ENCODE results near the gene C11orf71.

DNA sequence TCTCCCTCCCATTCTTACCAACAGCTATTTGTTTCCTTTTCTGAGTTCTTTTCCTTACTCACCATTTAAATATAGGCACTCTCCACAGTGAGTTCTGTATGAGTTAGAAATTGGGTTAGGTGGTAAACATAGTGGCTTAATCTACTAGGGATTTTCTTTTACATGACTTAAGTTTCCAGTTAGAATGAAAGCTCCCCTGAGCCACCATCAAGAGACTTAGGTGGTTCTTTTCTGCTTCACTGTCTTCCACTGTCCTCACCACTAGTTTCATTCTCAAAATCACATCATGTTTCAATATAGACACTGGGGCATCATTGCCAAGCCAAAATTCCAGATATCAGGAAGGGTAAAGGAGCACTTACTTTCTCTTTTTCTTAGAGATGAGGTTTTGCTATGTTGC, 30.0 kb upstream of the C11orf71 start:
- TF ChIP-seq POLR2A (IDR thresholded peaks at IDR 0.05; ENCODE audit: low read depth, low read length) (no peak), JUNB (IDR thresholded peaks at IDR 0.05) (no peak), TCF12 (IDR thresholded peaks at IDR 0.05; ENCODE audit: low read depth, low read length) (no peak), NFYB (IDR thresholded peaks at IDR 0.05; ENCODE audit: insufficient read depth, low read depth, low read length) (no peak), HDGF (IDR thresholded peaks at IDR 0.05) (no peak), SMAD1 (IDR thresholded peaks at IDR 0.05; ENCODE audit: low read depth, partially characterized antibody) (no peak), IKZF1 (conservative IDR thresholded peaks at IDR 0.05) (no peak), RBBP5 (conservative IDR thresholded peaks at IDR 0.05) (no peak)
- TF ChIP-seq, protein P1, sequence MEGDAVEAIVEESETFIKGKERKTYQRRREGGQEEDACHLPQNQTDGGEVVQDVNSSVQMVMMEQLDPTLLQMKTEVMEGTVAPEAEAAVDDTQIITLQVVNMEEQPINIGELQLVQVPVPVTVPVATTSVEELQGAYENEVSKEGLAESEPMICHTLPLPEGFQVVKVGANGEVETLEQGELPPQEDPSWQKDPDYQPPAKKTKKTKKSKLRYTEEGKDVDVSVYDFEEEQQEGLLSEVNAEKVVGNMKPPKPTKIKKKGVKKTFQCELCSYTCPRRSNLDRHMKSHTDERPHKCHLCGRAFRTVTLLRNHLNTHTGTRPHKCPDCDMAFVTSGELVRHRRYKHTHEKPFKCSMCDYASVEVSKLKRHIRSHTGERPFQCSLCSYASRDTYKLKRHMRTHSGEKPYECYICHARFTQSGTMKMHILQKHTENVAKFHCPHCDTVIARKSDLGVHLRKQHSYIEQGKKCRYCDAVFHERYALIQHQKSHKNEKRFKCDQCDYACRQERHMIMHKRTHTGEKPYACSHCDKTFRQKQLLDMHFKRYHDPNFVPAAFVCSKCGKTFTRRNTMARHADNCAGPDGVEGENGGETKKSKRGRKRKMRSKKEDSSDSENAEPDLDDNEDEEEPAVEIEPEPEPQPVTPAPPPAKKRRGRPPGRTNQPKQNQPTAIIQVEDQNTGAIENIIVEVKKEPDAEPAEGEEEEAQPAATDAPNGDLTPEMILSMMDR (IDR thresholded peaks at IDR 0.05 in 2 of 3, conservative IDR thresholded peaks at IDR 0.05 in 1 of 3; ENCODE audit: control insufficient read depth in 2 of 3, extremely low read depth in 1 of 3, insufficient read depth in 1 of 3, low read depth in 3 of 3, low read length in 3 of 3) = no peak
- TF ChIP-seq, protein P2, sequence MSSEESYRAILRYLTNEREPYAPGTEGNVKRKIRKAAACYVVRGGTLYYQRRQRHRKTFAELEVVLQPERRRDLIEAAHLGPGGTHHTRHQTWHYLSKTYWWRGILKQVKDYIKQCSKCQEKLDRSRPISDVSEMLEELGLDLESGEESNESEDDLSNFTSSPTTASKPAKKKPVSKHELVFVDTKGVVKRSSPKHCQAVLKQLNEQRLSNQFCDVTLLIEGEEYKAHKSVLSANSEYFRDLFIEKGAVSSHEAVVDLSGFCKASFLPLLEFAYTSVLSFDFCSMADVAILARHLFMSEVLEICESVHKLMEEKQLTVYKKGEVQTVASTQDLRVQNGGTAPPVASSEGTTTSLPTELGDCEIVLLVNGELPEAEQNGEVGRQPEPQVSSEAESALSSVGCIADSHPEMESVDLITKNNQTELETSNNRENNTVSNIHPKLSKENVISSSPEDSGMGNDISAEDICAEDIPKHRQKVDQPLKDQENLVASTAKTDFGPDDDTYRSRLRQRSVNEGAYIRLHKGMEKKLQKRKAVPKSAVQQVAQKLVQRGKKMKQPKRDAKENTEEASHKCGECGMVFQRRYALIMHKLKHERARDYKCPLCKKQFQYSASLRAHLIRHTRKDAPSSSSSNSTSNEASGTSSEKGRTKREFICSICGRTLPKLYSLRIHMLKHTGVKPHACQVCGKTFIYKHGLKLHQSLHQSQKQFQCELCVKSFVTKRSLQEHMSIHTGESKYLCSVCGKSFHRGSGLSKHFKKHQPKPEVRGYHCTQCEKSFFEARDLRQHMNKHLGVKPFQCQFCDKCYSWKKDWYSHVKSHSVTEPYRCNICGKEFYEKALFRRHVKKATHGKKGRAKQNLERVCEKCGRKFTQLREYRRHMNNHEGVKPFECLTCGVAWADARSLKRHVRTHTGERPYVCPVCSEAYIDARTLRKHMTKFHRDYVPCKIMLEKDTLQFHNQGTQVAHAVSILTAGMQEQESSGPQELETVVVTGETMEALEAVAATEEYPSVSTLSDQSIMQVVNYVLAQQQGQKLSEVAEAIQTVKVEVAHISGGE (CRISPR knock-in tag; IDR thresholded peaks at IDR 0.05) = no peak
- TF ChIP-seq, protein P3, sequence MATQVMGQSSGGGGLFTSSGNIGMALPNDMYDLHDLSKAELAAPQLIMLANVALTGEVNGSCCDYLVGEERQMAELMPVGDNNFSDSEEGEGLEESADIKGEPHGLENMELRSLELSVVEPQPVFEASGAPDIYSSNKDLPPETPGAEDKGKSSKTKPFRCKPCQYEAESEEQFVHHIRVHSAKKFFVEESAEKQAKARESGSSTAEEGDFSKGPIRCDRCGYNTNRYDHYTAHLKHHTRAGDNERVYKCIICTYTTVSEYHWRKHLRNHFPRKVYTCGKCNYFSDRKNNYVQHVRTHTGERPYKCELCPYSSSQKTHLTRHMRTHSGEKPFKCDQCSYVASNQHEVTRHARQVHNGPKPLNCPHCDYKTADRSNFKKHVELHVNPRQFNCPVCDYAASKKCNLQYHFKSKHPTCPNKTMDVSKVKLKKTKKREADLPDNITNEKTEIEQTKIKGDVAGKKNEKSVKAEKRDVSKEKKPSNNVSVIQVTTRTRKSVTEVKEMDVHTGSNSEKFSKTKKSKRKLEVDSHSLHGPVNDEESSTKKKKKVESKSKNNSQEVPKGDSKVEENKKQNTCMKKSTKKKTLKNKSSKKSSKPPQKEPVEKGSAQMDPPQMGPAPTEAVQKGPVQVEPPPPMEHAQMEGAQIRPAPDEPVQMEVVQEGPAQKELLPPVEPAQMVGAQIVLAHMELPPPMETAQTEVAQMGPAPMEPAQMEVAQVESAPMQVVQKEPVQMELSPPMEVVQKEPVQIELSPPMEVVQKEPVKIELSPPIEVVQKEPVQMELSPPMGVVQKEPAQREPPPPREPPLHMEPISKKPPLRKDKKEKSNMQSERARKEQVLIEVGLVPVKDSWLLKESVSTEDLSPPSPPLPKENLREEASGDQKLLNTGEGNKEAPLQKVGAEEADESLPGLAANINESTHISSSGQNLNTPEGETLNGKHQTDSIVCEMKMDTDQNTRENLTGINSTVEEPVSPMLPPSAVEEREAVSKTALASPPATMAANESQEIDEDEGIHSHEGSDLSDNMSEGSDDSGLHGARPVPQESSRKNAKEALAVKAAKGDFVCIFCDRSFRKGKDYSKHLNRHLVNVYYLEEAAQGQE (IDR thresholded peaks at IDR 0.05; ENCODE audit: low read depth, low read length) = no peak
